ENCODE results near the gene OR52D1. TPM values are rescaled to one million over a fixed set of nuclear protein-coding genes. Genes with fewer than 3 reads are reported as not detected.

Gene OR52D1
- total and polyA plus RNA-seq, 3 donors from 2014 or later, result not detected

DNA sequence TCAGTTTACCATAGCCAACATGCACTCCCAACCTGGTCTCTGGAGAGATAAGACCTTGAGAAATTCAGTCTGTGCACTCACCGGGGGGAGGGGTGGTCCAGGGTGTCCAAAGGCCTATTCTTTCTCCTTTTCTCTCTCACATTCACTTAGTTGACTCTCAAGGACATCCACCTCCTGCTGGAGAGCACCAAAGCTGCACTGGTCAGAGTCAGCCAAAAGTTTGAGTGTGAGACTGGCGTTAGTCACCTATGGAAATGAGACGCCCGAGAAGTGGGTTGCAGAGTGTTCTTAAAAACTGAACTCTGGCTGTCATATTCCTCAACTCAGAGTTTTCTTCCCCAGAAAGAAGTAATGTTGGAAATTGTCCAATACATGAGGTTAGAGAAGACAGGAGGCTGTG is 33.1 kb downstream of the OR52D1 start:
- Histone ChIP-seq H3K9me3 (no peaks in the 10 kb centered on the region), H3K4me1 (no peaks in the 10 kb centered on the region), H3K27ac (no peak overlapping the region), H3K4me3 (no peak overlapping the region), H3K27me3 (no peaks in the 10 kb centered on the region), H3K36me3 (ENCODE audit: low read depth, missing control alignments) (no peaks in the 10 kb centered on the region)
- intact Hi-C loops (cut with DNase I; ENCODE audit: low total_unique reads), result no loop called here
- 90 to 98% methylated on average over 4 of the region's 4 CpGs for WGBS, 2 donors
- DNase-seq, result no peak
- no peak for TF ChIP-seq POLR2A (IDR thresholded peaks at IDR 0.05)
- TF ChIP-seq, protein P1, sequence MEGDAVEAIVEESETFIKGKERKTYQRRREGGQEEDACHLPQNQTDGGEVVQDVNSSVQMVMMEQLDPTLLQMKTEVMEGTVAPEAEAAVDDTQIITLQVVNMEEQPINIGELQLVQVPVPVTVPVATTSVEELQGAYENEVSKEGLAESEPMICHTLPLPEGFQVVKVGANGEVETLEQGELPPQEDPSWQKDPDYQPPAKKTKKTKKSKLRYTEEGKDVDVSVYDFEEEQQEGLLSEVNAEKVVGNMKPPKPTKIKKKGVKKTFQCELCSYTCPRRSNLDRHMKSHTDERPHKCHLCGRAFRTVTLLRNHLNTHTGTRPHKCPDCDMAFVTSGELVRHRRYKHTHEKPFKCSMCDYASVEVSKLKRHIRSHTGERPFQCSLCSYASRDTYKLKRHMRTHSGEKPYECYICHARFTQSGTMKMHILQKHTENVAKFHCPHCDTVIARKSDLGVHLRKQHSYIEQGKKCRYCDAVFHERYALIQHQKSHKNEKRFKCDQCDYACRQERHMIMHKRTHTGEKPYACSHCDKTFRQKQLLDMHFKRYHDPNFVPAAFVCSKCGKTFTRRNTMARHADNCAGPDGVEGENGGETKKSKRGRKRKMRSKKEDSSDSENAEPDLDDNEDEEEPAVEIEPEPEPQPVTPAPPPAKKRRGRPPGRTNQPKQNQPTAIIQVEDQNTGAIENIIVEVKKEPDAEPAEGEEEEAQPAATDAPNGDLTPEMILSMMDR (IDR thresholded peaks at IDR 0.05), result no peak

DNA sequence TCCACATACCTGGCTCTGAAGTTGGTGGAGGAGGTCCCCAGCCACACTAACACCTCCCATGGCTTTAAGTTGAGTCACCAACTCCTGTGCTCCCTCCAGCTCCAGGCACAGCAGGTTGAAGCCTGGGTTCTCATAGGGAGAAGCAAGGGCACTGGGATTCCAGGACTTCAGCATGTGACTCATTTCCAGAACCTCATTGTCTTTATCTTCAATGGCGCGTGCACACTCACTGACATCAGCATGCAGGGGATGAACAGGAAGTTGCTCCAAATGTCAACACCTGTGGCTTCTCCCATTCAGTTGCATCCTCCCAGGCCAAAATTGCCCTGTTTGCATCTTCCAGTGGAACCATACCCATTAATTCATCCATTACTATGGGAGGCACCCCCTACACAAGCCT is 33.8 kb downstream of the OR52D1 start:
- intact Hi-C loops (cut with DNase I; ENCODE audit: low total_unique reads), result no loop called here
- WGBS, 2 donors, result 92 to 98% methylated on average over 2 of the region's 2 CpGs
- H3K36me3 ChIP-seq (ENCODE audit: low read depth, missing control alignments), result no peaks in the 10 kb centered on the region
- no peak for DNase-seq
- TF ChIP-seq, protein P1 (IDR thresholded peaks at IDR 0.05), result no peak
- no peak for TF ChIP-seq POLR2A (IDR thresholded peaks at IDR 0.05)
- H3K4me1 ChIP-seq, result no peaks in the 10 kb centered on the region
- no peak overlapping the region for H3K27ac ChIP-seq
- no peaks in the 10 kb centered on the region for H3K27me3 ChIP-seq
- no peak overlapping the region for H3K4me3 ChIP-seq
- no peaks in the 10 kb centered on the region for H3K9me3 ChIP-seq

DNA sequence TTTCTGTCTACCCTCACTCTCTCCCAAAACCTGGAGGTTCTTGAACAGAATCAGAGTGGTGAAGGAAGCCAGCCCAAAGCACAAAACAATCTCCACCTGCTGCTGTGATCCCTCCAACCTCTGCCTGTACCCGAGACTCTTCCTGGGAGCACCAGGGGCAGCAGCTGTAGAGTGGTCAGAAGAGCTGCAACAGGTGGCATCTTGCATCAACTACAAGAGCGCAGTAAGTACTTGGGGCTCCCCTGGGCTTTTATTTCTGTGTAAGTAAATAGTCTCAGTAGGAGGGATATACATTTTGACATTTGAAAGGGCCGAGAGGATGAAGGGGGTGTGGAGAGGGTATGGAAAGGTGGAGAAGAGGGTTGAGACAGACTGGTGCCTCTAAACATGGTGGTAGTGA is 36.3 kb downstream of the OR52D1 start:
- no peaks in the 10 kb centered on the region for H3K36me3 ChIP-seq (ENCODE audit: low read depth, missing control alignments)
- no peak for DNase-seq
- intact Hi-C loops (cut with DNase I; ENCODE audit: low total_unique reads), result no loop called here
- no peak overlapping the region for H3K4me3 ChIP-seq
- no peak for TF ChIP-seq POLR2A (IDR thresholded peaks at IDR 0.05)
- TF ChIP-seq, protein P1 (IDR thresholded peaks at IDR 0.05), result no peak
- no peaks in the 10 kb centered on the region for H3K4me1 ChIP-seq
- WGBS, 2 donors, result 83 to 86% methylated on average over 3 of the region's 3 CpGs
- H3K27me3 ChIP-seq, result no peaks in the 10 kb centered on the region
- no peak overlapping the region for H3K27ac ChIP-seq
- no peaks in the 10 kb centered on the region for H3K9me3 ChIP-seq

DNA sequence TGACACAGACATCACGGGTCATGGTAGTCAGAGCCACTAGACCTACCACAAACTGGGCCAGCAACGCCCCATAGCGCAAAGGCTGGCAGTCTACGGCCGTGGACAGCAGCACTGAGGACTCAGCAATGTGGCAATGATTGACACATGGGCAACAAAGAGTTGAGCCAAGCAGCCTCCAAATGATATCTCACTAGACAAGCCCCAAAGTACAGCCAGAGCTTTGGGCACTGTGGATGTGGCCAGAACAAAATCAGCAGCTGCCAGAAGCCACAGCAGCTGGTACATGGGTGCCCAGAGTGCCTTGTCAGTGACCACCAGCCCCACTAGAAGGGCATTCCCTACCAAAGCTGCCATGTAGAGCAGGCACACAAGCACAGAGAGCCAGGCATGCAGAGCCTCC is 39.2 kb downstream of the OR52D1 start:
- Histone ChIP-seq H3K4me1 (no peaks in the 10 kb centered on the region), H3K36me3 (ENCODE audit: low read depth, missing control alignments) (no peaks in the 10 kb centered on the region), H3K4me3 (no peak overlapping the region), H3K27me3 (no peaks in the 10 kb centered on the region), H3K9me3 (no peaks in the 10 kb centered on the region), H3K27ac (no peak overlapping the region)
- no peak for TF ChIP-seq POLR2A (IDR thresholded peaks at IDR 0.05)
- WGBS, 2 donors, result 88 to 96% methylated on average over 4 to 5 of the region's 5 CpGs
- no peak for DNase-seq
- intact Hi-C loops (cut with DNase I; ENCODE audit: low total_unique reads), result no loop called here

DNA sequence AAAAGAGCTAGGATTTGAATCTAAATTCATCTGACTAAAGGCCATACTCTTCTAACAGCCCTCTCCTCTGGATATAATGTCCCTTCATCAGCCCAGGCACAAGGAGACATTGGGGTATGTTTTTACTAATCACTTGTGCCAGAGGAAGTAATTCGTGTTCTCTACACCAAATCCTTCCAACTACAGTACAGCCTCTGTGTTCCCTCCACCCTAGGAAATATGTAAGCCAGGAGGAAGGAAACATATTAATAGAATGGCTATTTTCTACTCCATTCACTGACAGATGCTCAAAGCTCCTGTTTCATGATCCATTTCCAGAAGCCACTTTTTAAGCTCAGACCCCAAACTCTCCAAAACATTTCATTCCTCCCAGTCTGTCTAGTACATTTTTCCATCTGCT is 40.0 kb downstream of the OR52D1 start:
- 25 to 36% methylated on average over 1 of the region's 1 CpG for WGBS, 2 donors
- no peak for TF ChIP-seq POLR2A (IDR thresholded peaks at IDR 0.05)
- TF ChIP-seq, protein P1 (IDR thresholded peaks at IDR 0.05), result no peak

More for the DNA sequence above, 40.0 kb downstream of the OR52D1 start:
- no peak for DNase-seq
- Histone ChIP-seq H3K4me1 (no peaks in the 10 kb centered on the region), H3K36me3 (ENCODE audit: low read depth, missing control alignments) (no peaks in the 10 kb centered on the region), H3K9me3 (no peaks in the 10 kb centered on the region), H3K4me3 (no peak overlapping the region), H3K27me3 (no peaks in the 10 kb centered on the region), H3K27ac (no peak overlapping the region)
- intact Hi-C loops (cut with DNase I; ENCODE audit: low total_unique reads), result no loop called here

All from testis (tissue), 3 donors.